Esophagus muscularis mucosa (tissue), 3 donors: ENCODE results near the gene DDR1.

Source experiments
- CTCF ChIP-seq, 3 experiments: fragments of 200-600 bp in 2 of 3; fragments of 450-650 bp in 1 of 3; sonication (generic) in 2 of 3; IDR thresholded peaks; one replicate each; pipeline ENCODE4 v1.5.1; 2017 to 2019; ENCODE audit warnings: antibody characterized with exemption in 3 of 3, mild to moderate bottlenecking in 2 of 3, moderate library complexity in 1 of 3
- POLR2A ChIP-seq: fragments of 450-650 bp; IDR thresholded peaks from one replicate; pipeline ENCODE4 v1.6.1; 2017; ENCODE audit warnings: antibody characterized with exemption, moderate library complexity, mild to moderate bottlenecking, low read depth
- POLR2AphosphoS5 ChIP-seq, 2 donors: sonication (generic); formaldehyde crosslinking; IDR thresholded peaks; one replicate each; pipeline ENCODE4 v1.6.1; 2017; ENCODE audit warnings: antibody characterized with exemption in 2 of 2

- TF ChIP-seq CTCF (IDR thresholded peaks at IDR 0.05) (no peak), POLR2AphosphoS5 (IDR thresholded peaks at IDR 0.05) (no peak), POLR2A (no peak)
These were observed 2.0 kb upstream of the DDR1 start for GRCh38 chr6:30882204-30882758.
